WTC11 (cell line): ENCODE measurements around the gene PIPOX. TPM values are rescaled to one million over a fixed set of nuclear protein-coding genes. Genes with fewer than 3 reads are reported as not detected.

Experiments
- ATAC-seq: fragments of 200-7000 bp; cut with Tn5 transposase; 2 replicates; pipeline ENCODE4 v1.10.0; 2021; ENCODE audit warnings: mild to moderate bottlenecking, moderate library complexity
- CTCF ChIA-PET: fragments of 300-600 bp; sonication (Branson Sonifier 250); formaldehyde crosslinking; loops from one replicate; lab custom pipeline; 2021; ENCODE audit warnings: antibody characterized with exemption; lab: Charles Lee
- POLR2A ChIA-PET: fragments of 350-600 bp; sonication (Branson Sonifier 250); formaldehyde crosslinking; loops from one replicate; lab custom pipeline; 2021; ENCODE audit warnings: antibody characterized with exemption; lab: Charles Lee
- DNase-seq: peaks from one replicate; pipeline ENCODE4 v3.0.0; 2021; ENCODE audit warnings: low spot score
- H3K27ac Mint-ChIP-seq: 2 replicates; pipeline ENCODE4 v1.8.0; 2021; ENCODE audit warnings: mixed read lengths
- H3K27me3 Mint-ChIP-seq: 2 replicates; pipeline ENCODE4 v1.8.0; 2021; ENCODE audit warnings: low read depth, mild to moderate bottlenecking, moderate library complexity, mixed read lengths
- H3K36me3 Mint-ChIP-seq: 2 replicates; pipeline ENCODE4 v1.8.0; 2021; ENCODE audit warnings: mixed read lengths
- H3K4me1 Mint-ChIP-seq: 2 replicates; pipeline ENCODE4 v1.8.0; 2022; ENCODE audit warnings: mixed read lengths
- H3K4me3 Mint-ChIP-seq: 2 replicates; pipeline ENCODE4 v1.8.0; 2021; ENCODE audit warnings: mild to moderate bottlenecking, moderate library complexity, mixed read lengths
- H3K9me3 Mint-ChIP-seq: 2 replicates; pipeline ENCODE4 v1.8.0; 2021; ENCODE audit warnings: mixed read lengths
- ATF3 ChIP-seq: sonication (generic); formaldehyde crosslinking; conservative IDR thresholded peaks from 2 replicates; pipeline ENCODE4 v1.8.1; 2022; ENCODE audit warnings: mild to moderate bottlenecking, missing genetic modification reagents
- CDX4 ChIP-seq: fragments of 250-450 bp; sonication (Bioruptor Pico); IDR thresholded peaks from 2 replicates; pipeline ENCODE4 v1.9.0; 2021; ENCODE audit warnings: moderate library complexity, mild to moderate bottlenecking, inconsistent platforms, borderline replicate concordance
- EMX1 ChIP-seq: fragments of 250-450 bp; sonication (Bioruptor Pico); IDR thresholded peaks from 2 replicates; pipeline ENCODE4 v1.8.0; 2021; ENCODE audit warnings: mild to moderate bottlenecking
- ERG ChIP-seq: fragments of 250-450 bp; sonication (Bioruptor Pico); IDR thresholded peaks from 2 replicates; pipeline ENCODE4 v1.8.0; 2021; ENCODE audit warnings: mild to moderate bottlenecking
- FOXJ3 ChIP-seq: sonication (generic); formaldehyde crosslinking; IDR thresholded peaks from 2 replicates; pipeline ENCODE4 v1.9.0; 2021; ENCODE audit warnings: missing genetic modification reagents, mild to moderate bottlenecking, borderline replicate concordance
- FOXP4 ChIP-seq: sonication (generic); formaldehyde crosslinking; IDR thresholded peaks from 2 replicates; pipeline ENCODE4 v1.8.0; 2022; ENCODE audit warnings: mild to moderate bottlenecking, missing genetic modification reagents
- GRHL2 ChIP-seq: fragments of 250-450 bp; sonication (Bioruptor Pico); IDR thresholded peaks from 2 replicates; pipeline ENCODE4 v1.8.0; 2022; ENCODE audit warnings: mild to moderate bottlenecking, moderate library complexity; ENCODE audit not compliant: insufficient replicate concordance, severe bottlenecking
- GTF2I ChIP-seq: fragments of 250-450 bp; sonication (Bioruptor Pico); conservative IDR thresholded peaks from 2 replicates; pipeline ENCODE4 v1.4.0; 2021; ENCODE audit warnings: mild to moderate bottlenecking
- PRDM15 ChIP-seq: sonication (generic); formaldehyde crosslinking; IDR thresholded peaks from 2 replicates; pipeline ENCODE4 v1.8.0; 2022; ENCODE audit warnings: missing genetic modification reagents
- PRRX2 ChIP-seq: fragments of 250-450 bp; sonication (Bioruptor Pico); IDR thresholded peaks from 2 replicates; pipeline ENCODE4 v1.8.0; 2021; ENCODE audit warnings: mild to moderate bottlenecking
- RORB ChIP-seq: fragments of 250-450 bp; sonication (Bioruptor Pico); IDR thresholded peaks from 2 replicates; pipeline ENCODE4 v1.9.0; 2021; ENCODE audit warnings: mild to moderate bottlenecking
- SMAD4 ChIP-seq: sonication (generic); formaldehyde crosslinking; IDR thresholded peaks from 2 replicates; pipeline ENCODE4 v1.8.0; 2022; ENCODE audit warnings: mild to moderate bottlenecking, missing genetic modification reagents
- SP1 ChIP-seq: sonication (generic); formaldehyde crosslinking; conservative IDR thresholded peaks from 2 replicates; pipeline ENCODE4 v1.8.1; 2022; ENCODE audit warnings: missing genetic modification reagents
- TEAD4 ChIP-seq: sonication (generic); formaldehyde crosslinking; IDR thresholded peaks from 2 replicates; pipeline ENCODE4 v1.8.0; 2022; ENCODE audit warnings: mild to moderate bottlenecking, missing genetic modification reagents
- ZBTB21 ChIP-seq: sonication (generic); formaldehyde crosslinking; IDR thresholded peaks from 2 replicates; pipeline ENCODE4 v1.8.1; 2023; ENCODE audit warnings: mild to moderate bottlenecking, missing genetic modification reagents, borderline replicate concordance
- ZNF416 ChIP-seq: fragments of 250-450 bp; sonication (Bioruptor Pico); IDR thresholded peaks from 2 replicates; pipeline ENCODE4 v1.9.0; 2021; ENCODE audit warnings: mild to moderate bottlenecking, inconsistent platforms
- ZNF423 ChIP-seq: fragments of 250-450 bp; sonication (Bioruptor Pico); IDR thresholded peaks from 2 replicates; pipeline ENCODE4 v2.1.2; 2022; ENCODE audit warnings: mild to moderate bottlenecking, moderate library complexity
- ZNF425 ChIP-seq: fragments of 250-450 bp; sonication (Bioruptor Pico); conservative IDR thresholded peaks from 2 replicates; pipeline ENCODE4 v1.9.0; 2021; ENCODE audit warnings: mild to moderate bottlenecking
- total RNA-seq: library from RNA; stranded (reverse); gene quantifications from 3 replicates; pipeline ENCODE4 v1.2.3, GENCODE V29; 2021

Gene PIPOX
- total RNA-seq, 1 experiment from 2014 or later: 34.2 TPM

GRCh38 chr17:29008591-29008990 is 34.4 kb upstream of the PIPOX start:
- peaks cover 61% of the 10 kb centered on the region for H3K4me1 Mint-ChIP-seq
- POLR2A ChIA-PET: interaction anchor here (0.9 to 1.5 kb wide), 3 partner anchors 9 to 57 kb away, joined by 3 read pairs; partner anchors contain the start of gene PHF12
- no peak overlapping the region for H3K4me3 Mint-ChIP-seq
- H3K9me3 Mint-ChIP-seq: no peaks in the 10 kb centered on the region
- no peak for ATAC-seq
- CTCF ChIA-PET: interaction anchor here (1.3 to 17.6 kb wide), 4 partner anchors 43 to 258 kb away, joined by 3 to 228 read pairs (median 14); no protein-coding TSS in a partner anchor
- no peaks in the 10 kb centered on the region for H3K36me3 Mint-ChIP-seq
- no peak for DNase-seq
- H3K27ac Mint-ChIP-seq: no peak overlapping the region
- H3K27me3 Mint-ChIP-seq: peaks cover 41% of the 10 kb centered on the region
- TF ChIP-seq PRRX2 (CRISPR knock-in tag): no peak
- TF ChIP-seq PRDM15: no peak
- no peak for TF ChIP-seq GTF2I (CRISPR knock-in tag)
- no peak for TF ChIP-seq SMAD4
- TF ChIP-seq ZNF416 (CRISPR knock-in tag): no peak
- no peak for TF ChIP-seq SP1
- no peak for TF ChIP-seq GRHL2 (CRISPR knock-in tag)
- TF ChIP-seq FOXJ3 (CRISPR knock-in tag): no peak
- TF ChIP-seq ATF3 (CRISPR knock-in tag): no peak
- no peak for TF ChIP-seq EMX1 (CRISPR knock-in tag)
- no peak for TF ChIP-seq CDX4 (CRISPR knock-in tag)
- no peak for TF ChIP-seq ZNF425 (CRISPR knock-in tag)
- TF ChIP-seq, all 79 proteins: peak for 0

GRCh38 chr17:29010129-29010528 is 32.8 kb upstream of the PIPOX start:
- DNase-seq: no peak
- no peaks in the 10 kb centered on the region for H3K9me3 Mint-ChIP-seq
- H3K4me3 Mint-ChIP-seq: 0 out of 2 replicates have a peak overlapping the region, but pooled peaks have one; percentile 2
- H3K27ac Mint-ChIP-seq: no peak overlapping the region; the same call in 1 of the 2 replicates
- H3K36me3 Mint-ChIP-seq: no peaks in the 10 kb centered on the region
- ChIA-PET POLR2A (interaction anchor here (1.2 kb wide), 1 partner anchor 107 kb away, joined by 3 read pairs; no protein-coding TSS in a partner anchor), CTCF (interaction anchor here (0.8 to 17.6 kb wide), 19 partner anchors 9 to 283 kb away, joined by 3 to 228 read pairs (median 3); partner anchors contain the start of gene TLCD1)
- TF ChIP-seq ZNF423 (CRISPR knock-in tag): no peak
- TF ChIP-seq ZBTB21 (CRISPR knock-in tag): no peak
- TF ChIP-seq TEAD4 (CRISPR knock-in tag): no peak
- TF ChIP-seq PRDM15: peak; percentile 82
- TF ChIP-seq RORB (CRISPR knock-in tag): no peak
- TF ChIP-seq FOXP4 (CRISPR knock-in tag): no peak
- no peak for TF ChIP-seq ERG
- TF ChIP-seq, all 79 proteins: peak for 1
- ATAC-seq: no peak
- peaks cover 26% of the 10 kb centered on the region for H3K27me3 Mint-ChIP-seq
- H3K4me1 Mint-ChIP-seq: peaks cover 61% of the 10 kb centered on the region
